Upper lobe of right lung (tissue), 1 donor: ENCODE measurements around the gene NEU4. TPM values are rescaled to one million over a fixed set of nuclear protein-coding genes. Genes with fewer than 3 reads are reported as not detected.

ENCODE experiments used
- ATAC-seq: fragments of 200-7000 bp; cut with Tn5 transposase; one replicate; pipeline ENCODE4 v1.9.1; 2020; ENCODE audit warnings: mild to moderate bottlenecking, moderate library complexity
- DNase-seq: peaks from one replicate; pipeline ENCODE4 v3.0.0-alpha.2; 2020
- H3K27ac ChIP-seq: fragments of 200-600 bp; one replicate; pipeline ENCODE4 v1.8.0; 2022
- H3K27me3 ChIP-seq: fragments of 200-600 bp; one replicate; pipeline ENCODE4 v1.8.0; 2022; ENCODE audit warnings: mild to moderate bottlenecking
- H3K36me3 ChIP-seq: fragments of 200-600 bp; one replicate; pipeline ENCODE4 v1.8.0; 2022
- H3K4me1 ChIP-seq: fragments of 200-600 bp; one replicate; pipeline ENCODE4 v1.8.0; 2022
- H3K4me3 ChIP-seq: fragments of 200-600 bp; one replicate; pipeline ENCODE4 v1.8.0; 2022; ENCODE audit warnings: mild to moderate bottlenecking
- H3K9me3 ChIP-seq: fragments of 200-600 bp; one replicate; pipeline ENCODE4 v1.8.0; 2022
- CTCF ChIP-seq: fragments of 200-600 bp; IDR thresholded peaks from one replicate; pipeline ENCODE4 v1.8.0; 2022; ENCODE audit warnings: antibody characterized with exemption
- intact Hi-C: fragments of 100-400 bp; cut with DNase I; formaldehyde crosslinking; loops from one replicate; pipeline ENCODE4 v1.11.0; 2022
- total RNA-seq: library from RNA; stranded (reverse); fragmentation: NEBNext Ultra II Directional; extraction: Animal tissue kit (Norgen Biotek cat#: 25700); gene quantifications from one replicate; pipeline ENCODE4 v1.2.1, GENCODE V29; 2021
- donor health status: DM: no; HTN: yes; CAD: no; lungs with severe emphysema.

Gene NEU4
- total RNA-seq, 1 donor from 2014 or later: 0.23 TPM

- ATAC-seq (no peak), DNase-seq (peak; percentile 62)
Measured at GRCh38 chr2:241764275-241765241, 44.4 kb upstream of the NEU4 start.

GRCh38 chr2:241767464-241768250 lies 41.3 kb upstream of the NEU4 start:
- no peaks in the 10 kb centered on the region for H3K9me3 ChIP-seq
- H3K4me3 ChIP-seq: no peak overlapping the region
- peaks cover 12% of the 10 kb centered on the region for H3K4me1 ChIP-seq
- ATAC-seq (no peak), DNase-seq (peak; percentile 61)
- no peak for TF ChIP-seq CTCF
- no peak overlapping the region for H3K27ac ChIP-seq
- intact Hi-C loops: no loop called here
- no peaks in the 10 kb centered on the region for H3K36me3 ChIP-seq
- H3K27me3 ChIP-seq: no peaks in the 10 kb centered on the region

More at GRCh38 chr2:241764275-241765241, 44.4 kb upstream of the NEU4 start:
- H3K4me3 ChIP-seq: no peak overlapping the region
- H3K27me3 ChIP-seq: no peaks in the 10 kb centered on the region
- no peak overlapping the region for H3K27ac ChIP-seq
- H3K9me3 ChIP-seq: no peaks in the 10 kb centered on the region
- intact Hi-C loops: no loop called here
- no peaks in the 10 kb centered on the region for H3K4me1 ChIP-seq
- no peaks in the 10 kb centered on the region for H3K36me3 ChIP-seq
- TF ChIP-seq CTCF: no peak

GRCh38 chr2:241768251-241768711 lies 40.7 kb upstream of the NEU4 start:
- H3K36me3 ChIP-seq: no peaks in the 10 kb centered on the region
- H3K27ac ChIP-seq: no peak overlapping the region
- no peak overlapping the region for H3K4me3 ChIP-seq
- peaks cover under 1% of the 10 kb centered on the region for H3K27me3 ChIP-seq
- intact Hi-C loops: no loop called here
- H3K4me1 ChIP-seq: peaks cover 12% of the 10 kb centered on the region
- no peak for TF ChIP-seq CTCF
- no peaks in the 10 kb centered on the region for H3K9me3 ChIP-seq
- ATAC-seq: no peak
- DNase-seq: no peak

GRCh38 chr2:241768850-241769249 lies 40.1 kb upstream of the NEU4 start:
- peaks cover 12% of the 10 kb centered on the region for H3K4me1 ChIP-seq
- H3K36me3 ChIP-seq: no peaks in the 10 kb centered on the region
- H3K9me3 ChIP-seq: no peaks in the 10 kb centered on the region
- H3K4me3 ChIP-seq: no peak overlapping the region
- no peak overlapping the region for H3K27ac ChIP-seq
- no peak for TF ChIP-seq CTCF
- peak; percentile 58 for DNase-seq
- peaks cover 4% of the 10 kb centered on the region for H3K27me3 ChIP-seq
- intact Hi-C loops: no loop called here
- ATAC-seq: no peak

GRCh38 chr2:241769819-241770184 lies 39.2 kb upstream of the NEU4 start:
- Histone ChIP-seq H3K4me1 (peaks cover 12% of the 10 kb centered on the region), H3K27ac (no peak overlapping the region), H3K9me3 (no peaks in the 10 kb centered on the region), H3K36me3 (no peaks in the 10 kb centered on the region), H3K4me3 (no peak overlapping the region), H3K27me3 (peaks cover 4% of the 10 kb centered on the region)
- DNase-seq (no peak), ATAC-seq (peak; percentile 4)
- intact Hi-C loops: no loop called here
- no peak for TF ChIP-seq CTCF
